ENCODE results near the gene MME.

GRCh38 chr3:155217591-155217990 is 137.5 kb downstream of the MME start:
- TF ChIP-seq CTCF (IDR thresholded peaks at IDR 0.05) (no peak), ZFX (IDR thresholded peaks at IDR 0.05; ENCODE audit: borderline replicate concordance) (no peak)

All from 22Rv1 (cell line).